GM10248 (cell line): Measurements from ENCODE around the gene IL17RE.
A peak's percentile ranks its signal among the peaks of the same experiment; 100 is the strongest.

Experiments used
- CTCF ChIA-PET: fragments of 300-600 bp; sonication (Branson Sonifier 250); formaldehyde crosslinking; extraction: SDS; loops from one replicate; lab custom pipeline; 2021; ENCODE audit warnings: antibody characterized with exemption; lab: Yijun Ruan, JAX
- POLR2A ChIA-PET: fragments of 350-650 bp; sonication (Branson Sonifier 250); formaldehyde crosslinking; extraction: SDS; loops from one replicate; lab custom pipeline; 2020; ENCODE audit warnings: antibody characterized with exemption; lab: Yijun Ruan, JAX
- DNase-seq: peaks from one replicate; pipeline ENCODE4 v3.0.0; 2012; ENCODE audit errors: extremely low spot score
- CTCF ChIP-seq: IDR thresholded peaks from 2 replicates; pipeline ENCODE4 v1.5.1; 2012; ENCODE audit warnings: mild to moderate bottlenecking, low read depth; ENCODE audit errors: extremely low read depth, missing control alignments, control extremely low read depth

The IL17RE gene

GRCh38 chr3:9949626-9950025 is 47.0 kb downstream of the IL17RE start:
- no peak for TF ChIP-seq CTCF
- ChIA-PET POLR2A (no interaction called here), CTCF (interaction anchor here (5.4 kb wide), 1 partner anchor 16 kb away, joined by 33 read pairs; the partner anchor contains the start of gene CRELD1)
- DNase-seq, result no peak

- no peak for TF ChIP-seq CTCF
- POLR2A ChIA-PET, result no interaction called here
- CTCF ChIA-PET, result interaction anchor here (1.0 to 5.4 kb wide), 2 partner anchors 17 to 31 kb away, joined by 3 to 33 read pairs; partner anchors contain the start of gene CRELD1
- DNase-seq, result peak; percentile 74
Measured at GRCh38 chr3:9951126-9951525, 48.5 kb downstream of the IL17RE start.

- no peak for DNase-seq
- ChIA-PET CTCF (interaction anchor here (1.0 to 5.4 kb wide), 2 partner anchors 18 to 31 kb away, joined by 3 to 33 read pairs; partner anchors contain the start of gene CRELD1), POLR2A (no interaction called here)
- no peak for TF ChIP-seq CTCF
Measured at GRCh38 chr3:9951598-9951961, 48.9 kb downstream of the IL17RE start.

- POLR2A ChIA-PET, result no interaction called here
- CTCF ChIA-PET, result interaction anchor here (0.6 to 5.4 kb wide), 3 partner anchors 8 to 18 kb away, joined by 3 to 33 read pairs (median 3); partner anchors contain the start of gene CRELD1
- no peak for TF ChIP-seq CTCF
- DNase-seq, result peak; percentile 83
Measured at GRCh38 chr3:9951962-9952805, 49.5 kb downstream of the IL17RE start, which contains the start of gene PRRT3. TSS of gene PRRT3 (minus strand) at chr3:9952408. CDS start at chr3:9950115, 2,293 bp downstream.

GRCh38 chr3:9955067-9955502 is 52.4 kb downstream of the IL17RE start:
- ChIA-PET POLR2A (no interaction called here), CTCF (interaction anchor here (1.7 to 3.0 kb wide), 2 partner anchors 9 to 23 kb away, joined by 5 to 16 read pairs; no protein-coding TSS in a partner anchor)
- TF ChIP-seq CTCF, result no peak
- DNase-seq, result no peak

- CTCF ChIA-PET, result interaction anchor here (1.7 to 3.0 kb wide), 2 partner anchors 9 to 23 kb away, joined by 5 to 16 read pairs; no protein-coding TSS in a partner anchor
- no peak for DNase-seq
Measured at GRCh38 chr3:9955611-9956352, 53.1 kb downstream of the IL17RE start.

More at GRCh38 chr3:9955611-9956352, 53.1 kb downstream of the IL17RE start:
- TF ChIP-seq CTCF, result no peak
- POLR2A ChIA-PET, result no interaction called here
